BJ (cell line): ENCODE data around the gene AP5Z1. TPM values are rescaled to one million over a fixed set of nuclear protein-coding genes. Genes with fewer than 3 reads are reported as not detected.

ENCODE experiments used
- CTCF ChIA-PET: fragments of 350-600 bp; formaldehyde crosslinking; extraction: SDS; loops from one replicate; lab custom pipeline; 2021; ENCODE audit warnings: antibody characterized with exemption, inconsistent platforms; lab: Yijun Ruan, JAX
- POLR2A ChIA-PET: fragments of 300-600 bp; sonication (Branson Sonifier 250); formaldehyde crosslinking; extraction: SDS; loops from one replicate; lab custom pipeline; 2021; ENCODE audit warnings: antibody characterized with exemption; lab: Charles Lee
- DNase-seq: peaks from one replicate; pipeline ENCODE4 v3.0.0-alpha.2; 2011; ENCODE audit warnings: low read depth
- H3K27me3 ChIP-seq: 2 replicates; pipeline ENCODE4 v1.6.0; 2011; ENCODE audit warnings: low read length; ENCODE audit not compliant: control insufficient read depth, insufficient read depth
- H3K36me3 ChIP-seq: 2 replicates; pipeline ENCODE4 v1.5.1; 2011; ENCODE audit warnings: low read length; ENCODE audit not compliant: control insufficient read depth, insufficient read depth
- H3K4me3 ChIP-seq: 2 replicates; pipeline ENCODE4 v1.5.1; 2011; ENCODE audit warnings: low read depth, mild to moderate bottlenecking, control low read depth, low read length
- CTCF ChIP-seq: IDR thresholded peaks from 2 replicates; pipeline ENCODE4 v1.5.1; 2011; ENCODE audit warnings: low read depth, mild to moderate bottlenecking, control low read depth, inconsistent platforms, low read length, moderate library complexity; ENCODE audit not compliant: insufficient read depth
- polyA plus RNA-seq: library from polyadenylated mRNA; depleted of rRNA; stranded (reverse); fragments of >200 nt; gene quantifications from 2 replicates; pipeline ENCODE4 v1.2.3, GENCODE V29; 2011

Gene AP5Z1
- polyA plus RNA-seq, 1 experiment = 27.3 TPM

- H3K27me3 ChIP-seq = no peaks in the 10 kb centered on the region
- no peaks in the 10 kb centered on the region for H3K36me3 ChIP-seq
- no peak overlapping the region for H3K4me3 ChIP-seq
- DNase-seq = no peak
- CTCF ChIA-PET = interaction anchor here (0.6 to 1.8 kb wide), 4 partner anchors 10 to 270 kb away, joined by 3 to 6 read pairs (median 4); no protein-coding TSS in a partner anchor
- TF ChIP-seq CTCF = 0 out of 2 replicates have a peak, but pooled peaks have one; percentile 6
- POLR2A ChIA-PET = no interaction called here
Measured at GRCh38 chr7:4815609-4816418, 40.4 kb downstream of the AP5Z1 start.

- DNase-seq = no peak
- CTCF ChIA-PET = interaction anchor here (1.4 to 1.8 kb wide), 3 partner anchors 14 to 269 kb away, joined by 3 to 6 read pairs (median 4); no protein-coding TSS in a partner anchor
- H3K4me3 ChIP-seq = no peak overlapping the region
- POLR2A ChIA-PET = interaction anchor here (0.6 kb wide), 1 partner anchor 366 kb away, joined by 3 read pairs; no protein-coding TSS in a partner anchor
- no peaks in the 10 kb centered on the region for H3K27me3 ChIP-seq
- no peak for TF ChIP-seq CTCF
- no peaks in the 10 kb centered on the region for H3K36me3 ChIP-seq
Measured at GRCh38 chr7:4816419-4817080, 41.1 kb downstream of the AP5Z1 start.

GRCh38 chr7:4817178-4817901 lies 41.9 kb downstream of the AP5Z1 start:
- DNase-seq = no peak
- Histone ChIP-seq H3K27me3 (no peaks in the 10 kb centered on the region), H3K36me3 (no peaks in the 10 kb centered on the region), H3K4me3 (no peak overlapping the region)
- ChIA-PET POLR2A (interaction anchor here (0.6 kb wide), 1 partner anchor 365 kb away, joined by 3 read pairs; no protein-coding TSS in a partner anchor), CTCF (interaction anchor here (0.7 to 1.8 kb wide), 3 partner anchors 13 to 25 kb away, joined by 3 to 6 read pairs (median 4); no protein-coding TSS in a partner anchor)
- TF ChIP-seq CTCF = no peak

- TF ChIP-seq CTCF = no peak
- ChIA-PET POLR2A (no interaction called here), CTCF (interaction anchor here (0.7 kb wide), 1 partner anchor 14 kb away, joined by 3 read pairs; no protein-coding TSS in a partner anchor)
- DNase-seq = no peak
- no peaks in the 10 kb centered on the region for H3K36me3 ChIP-seq
- H3K27me3 ChIP-seq = no peaks in the 10 kb centered on the region
- no peak overlapping the region for H3K4me3 ChIP-seq
Measured at GRCh38 chr7:4818000-4818794, 42.8 kb downstream of the AP5Z1 start.
